GM12878 (cell line): ENCODE measurements around the gene SLF2. TPM values are rescaled to one million over a fixed set of nuclear protein-coding genes. Genes with fewer than 3 reads are reported as not detected.

Experiments used
- FOXM1 ChIP-seq: IDR thresholded peaks from 2 replicates; pipeline ENCODE4 v1.6.1; 2012; ENCODE audit warnings: low read depth, mild to moderate bottlenecking, inconsistent platforms, low read length, moderate library complexity
- GABPA ChIP-seq: IDR thresholded peaks from 2 replicates; pipeline ENCODE4 v1.6.1; 2014; ENCODE audit warnings: antibody characterized with exemption, low read depth, mild to moderate bottlenecking, inconsistent platforms
- KDM1A ChIP-seq: fragments of 200-600 bp; sonication (generic); IDR thresholded peaks from 2 replicates; pipeline ENCODE4 v1.6.1; 2016; ENCODE audit warnings: borderline replicate concordance
- KLF5 ChIP-seq: fragments of 450-650 bp; IDR thresholded peaks from 2 replicates; pipeline ENCODE4 v1.6.1; 2014; ENCODE audit warnings: mild to moderate bottlenecking; ENCODE audit not compliant: partially characterized antibody
- MEF2A ChIP-seq: IDR thresholded peaks from 2 replicates; pipeline ENCODE4 v1.6.1; 2011; ENCODE audit warnings: low read depth, mild to moderate bottlenecking, low read length, moderate library complexity; ENCODE audit not compliant: insufficient read depth
- NR2C2 ChIP-seq: IDR thresholded peaks from 2 replicates; pipeline ENCODE4 v1.6.1; 2011; ENCODE audit warnings: borderline replicate concordance, low read depth; ENCODE audit not compliant: control insufficient read depth, insufficient read length
- SIN3A ChIP-seq: IDR thresholded peaks from 2 replicates; pipeline ENCODE4 v1.6.1; 2012; ENCODE audit warnings: low read depth, low read length, improper control_type of control experiment
- SMAD1 ChIP-seq: fragments of 450-650 bp; IDR thresholded peaks from 2 replicates; pipeline ENCODE4 v1.6.1; 2018; ENCODE audit warnings: mild to moderate bottlenecking, low read depth; ENCODE audit not compliant: partially characterized antibody
- STAT3 ChIP-seq: IDR thresholded peaks from 2 replicates; pipeline ENCODE4 v1.6.1; 2011; ENCODE audit warnings: low read depth, low read length, improper control_type of control experiment
- ZBED1 ChIP-seq: IDR thresholded peaks from 2 replicates; pipeline ENCODE4 v1.6.1; 2016; ENCODE audit warnings: borderline replicate concordance
- ZNF207 ChIP-seq: fragments of 450-650 bp; IDR thresholded peaks from 2 replicates; pipeline ENCODE4 v1.6.1; 2014; ENCODE audit warnings: antibody characterized with exemption, mild to moderate bottlenecking, borderline replicate concordance
- polyA plus RNA-seq, 11 experiments: library from polyadenylated mRNA; depleted of rRNA in 4 of 11; unstranded in 6 of 11; stranded (reverse) in 5 of 11; fragments of >200 nt; fragmentation: Nextera tagmentation in 4 of 11; fragmentation: Illumina TruSeq in 1 of 11; extraction: Ambion mirVana in 4 of 11; extraction: Trizol in 1 of 11; gene quantifications; 1 replicate in 1 of 11; 2 replicates in 10 of 11; pipeline versions ENCODE4 v1.2.1 to v1.2.3, GENCODE V29; 2011 to 2016; ENCODE audit warnings: inconsistent platforms in 2 of 11, missing spikeins in 2 of 11, low read depth in 1 of 11
- total RNA-seq, 4 experiments: library from RNA; depleted of rRNA in 3 of 4; stranded (reverse); fragments of >200 nt in 3 of 4; fragmentation: Illumina TruSeq in 1 of 4; extraction: Trizol in 1 of 4; gene quantifications; 2 replicates each; pipeline versions ENCODE4 v1.2.1 to v1.2.3, GENCODE V29; 2013 to 2021
- TF ChIP-seq, protein P1 (sequence below): fragments of 450-650 bp; IDR thresholded peaks from 2 replicates; pipeline ENCODE4 v1.6.1; 2017; ENCODE audit warnings: antibody characterized with exemption, mild to moderate bottlenecking, moderate library complexity
- TF ChIP-seq, protein P2 (sequence below): fragments of 450-650 bp; formaldehyde crosslinking; IDR thresholded peaks from 2 replicates; pipeline ENCODE4 v1.5.0; 2022; ENCODE audit warnings: mild to moderate bottlenecking, missing genetic modification characterization

The SLF2 gene
- total and polyA plus RNA-seq, 10 of the 15 experiments (the other 5 are each of a cell fraction or from before 2014, with no cell fraction given), result 3.0 to 25.2 (median 17.9) TPM

DNA sequence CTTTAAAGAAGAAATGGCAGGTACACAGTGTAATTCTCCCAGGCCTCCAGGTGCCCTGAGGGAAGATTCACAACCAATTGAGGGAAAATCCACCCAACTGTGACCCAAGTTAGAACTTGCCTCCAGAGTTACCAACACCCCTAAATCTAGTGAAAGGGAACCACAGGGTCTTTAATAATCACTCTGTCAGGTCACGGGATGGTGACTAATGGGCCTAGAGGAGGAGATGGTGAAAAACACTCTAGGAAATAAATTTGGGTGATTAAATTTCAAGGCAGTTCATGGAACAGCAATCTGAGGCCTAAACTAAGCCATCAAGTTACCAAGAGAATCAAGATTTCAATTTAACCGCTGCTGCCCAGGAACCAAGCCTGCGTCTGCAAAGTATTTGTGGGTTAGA, 26.7 kb upstream of the SLF2 start (continued):
- TF ChIP-seq, protein P1, sequence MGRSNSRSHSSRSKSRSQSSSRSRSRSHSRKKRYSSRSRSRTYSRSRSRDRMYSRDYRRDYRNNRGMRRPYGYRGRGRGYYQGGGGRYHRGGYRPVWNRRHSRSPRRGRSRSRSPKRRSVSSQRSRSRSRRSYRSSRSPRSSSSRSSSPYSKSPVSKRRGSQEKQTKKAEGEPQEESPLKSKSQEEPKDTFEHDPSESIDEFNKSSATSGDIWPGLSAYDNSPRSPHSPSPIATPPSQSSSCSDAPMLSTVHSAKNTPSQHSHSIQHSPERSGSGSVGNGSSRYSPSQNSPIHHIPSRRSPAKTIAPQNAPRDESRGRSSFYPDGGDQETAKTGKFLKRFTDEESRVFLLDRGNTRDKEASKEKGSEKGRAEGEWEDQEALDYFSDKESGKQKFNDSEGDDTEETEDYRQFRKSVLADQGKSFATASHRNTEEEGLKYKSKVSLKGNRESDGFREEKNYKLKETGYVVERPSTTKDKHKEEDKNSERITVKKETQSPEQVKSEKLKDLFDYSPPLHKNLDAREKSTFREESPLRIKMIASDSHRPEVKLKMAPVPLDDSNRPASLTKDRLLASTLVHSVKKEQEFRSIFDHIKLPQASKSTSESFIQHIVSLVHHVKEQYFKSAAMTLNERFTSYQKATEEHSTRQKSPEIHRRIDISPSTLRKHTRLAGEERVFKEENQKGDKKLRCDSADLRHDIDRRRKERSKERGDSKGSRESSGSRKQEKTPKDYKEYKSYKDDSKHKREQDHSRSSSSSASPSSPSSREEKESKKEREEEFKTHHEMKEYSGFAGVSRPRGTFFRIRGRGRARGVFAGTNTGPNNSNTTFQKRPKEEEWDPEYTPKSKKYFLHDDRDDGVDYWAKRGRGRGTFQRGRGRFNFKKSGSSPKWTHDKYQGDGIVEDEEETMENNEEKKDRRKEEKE, result no peak
- TF ChIP-seq GABPA (no peak), ZNF207 (no peak), SMAD1 (no peak), NR2C2 (no peak), FOXM1 (no peak), MEF2A (no peak), ZBED1 (no peak), KDM1A (no peak), STAT3 (no peak), SIN3A (no peak), KLF5 (no peak)
- TF ChIP-seq, protein P2, sequence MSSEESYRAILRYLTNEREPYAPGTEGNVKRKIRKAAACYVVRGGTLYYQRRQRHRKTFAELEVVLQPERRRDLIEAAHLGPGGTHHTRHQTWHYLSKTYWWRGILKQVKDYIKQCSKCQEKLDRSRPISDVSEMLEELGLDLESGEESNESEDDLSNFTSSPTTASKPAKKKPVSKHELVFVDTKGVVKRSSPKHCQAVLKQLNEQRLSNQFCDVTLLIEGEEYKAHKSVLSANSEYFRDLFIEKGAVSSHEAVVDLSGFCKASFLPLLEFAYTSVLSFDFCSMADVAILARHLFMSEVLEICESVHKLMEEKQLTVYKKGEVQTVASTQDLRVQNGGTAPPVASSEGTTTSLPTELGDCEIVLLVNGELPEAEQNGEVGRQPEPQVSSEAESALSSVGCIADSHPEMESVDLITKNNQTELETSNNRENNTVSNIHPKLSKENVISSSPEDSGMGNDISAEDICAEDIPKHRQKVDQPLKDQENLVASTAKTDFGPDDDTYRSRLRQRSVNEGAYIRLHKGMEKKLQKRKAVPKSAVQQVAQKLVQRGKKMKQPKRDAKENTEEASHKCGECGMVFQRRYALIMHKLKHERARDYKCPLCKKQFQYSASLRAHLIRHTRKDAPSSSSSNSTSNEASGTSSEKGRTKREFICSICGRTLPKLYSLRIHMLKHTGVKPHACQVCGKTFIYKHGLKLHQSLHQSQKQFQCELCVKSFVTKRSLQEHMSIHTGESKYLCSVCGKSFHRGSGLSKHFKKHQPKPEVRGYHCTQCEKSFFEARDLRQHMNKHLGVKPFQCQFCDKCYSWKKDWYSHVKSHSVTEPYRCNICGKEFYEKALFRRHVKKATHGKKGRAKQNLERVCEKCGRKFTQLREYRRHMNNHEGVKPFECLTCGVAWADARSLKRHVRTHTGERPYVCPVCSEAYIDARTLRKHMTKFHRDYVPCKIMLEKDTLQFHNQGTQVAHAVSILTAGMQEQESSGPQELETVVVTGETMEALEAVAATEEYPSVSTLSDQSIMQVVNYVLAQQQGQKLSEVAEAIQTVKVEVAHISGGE (CRISPR knock-in tag), result no peak
